ENCODE results near the gene UCHL5. TPM values are rescaled to one million over a fixed set of nuclear protein-coding genes. Genes with fewer than 3 reads are reported as not detected.
A peak's percentile ranks its signal among the peaks of the same experiment; 100 is the strongest.

UCHL5 gene
- total RNA-seq, 4 donors from 2014 or later = 13.7 to 35.0 (median 26.0) TPM

GRCh38 chr1:193066606-193067005, 7.4 kb upstream of the UCHL5 start:
- H3K36me3 ChIP-seq = no peaks in the 10 kb centered on the region
- peaks cover 0 to 34% (median 2%) of the 10 kb centered on the region in 4 donors for H3K4me1 ChIP-seq
- no peak overlapping the region for H3K4me3 ChIP-seq
- TF ChIP-seq CTCF (IDR thresholded peaks at IDR 0.05) (no peak), POLR2AphosphoS5 (IDR thresholded peaks at IDR 0.05) (no peak), EP300 (IDR thresholded peaks at IDR 0.05; ENCODE audit: low read depth) (no peak), POLR2A (IDR thresholded peaks at IDR 0.05) (no peak)
- H3K27ac ChIP-seq = peak overlapping the region in 1 of 4 donors; percentile 2
- no peaks in the 10 kb centered on the region for H3K9me3 ChIP-seq
- in situ Hi-C loops (cut with MboI; ENCODE audit: low pct_ligation_motif_present in 1 of 4, low pct_unique_long_range_greater_than_20kb in 1 of 4, low sequenced_read_pairs in 3 of 4) (loop anchor here in 1 of 4 donors (10.0 kb wide), 1 partner anchor 58 kb away; the partner anchor contains the start of gene CDC73), intact Hi-C loops (cut with DNase I; ENCODE audit: low total_unique reads) (no loop called here)
- H3K27me3 ChIP-seq = no peaks in the 10 kb centered on the region
- DNase-seq = no peak
- WGBS, 2 donors (ENCODE audit: low coverage in 1 of 2) = 50 to 51% methylated on average over 4 of the region's 4 CpGs

DNA sequence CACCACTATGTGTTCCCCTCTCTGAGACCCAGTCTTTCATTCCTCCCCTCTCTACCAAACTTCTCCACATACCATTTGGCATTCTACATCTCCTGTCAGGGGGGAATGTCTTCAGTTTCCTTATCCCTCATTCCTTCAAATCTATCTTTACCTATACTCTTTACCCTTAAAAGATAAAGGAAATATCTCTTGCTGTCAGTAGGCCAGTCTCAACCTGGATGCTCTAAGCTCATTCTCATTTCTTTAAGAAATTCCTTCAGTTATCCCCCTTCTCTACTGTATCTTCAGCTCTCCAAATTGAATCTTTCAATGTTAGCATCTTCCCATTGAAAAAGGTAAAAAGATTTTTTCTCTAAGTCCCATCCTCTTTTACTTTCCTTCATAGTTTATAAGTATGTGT, 6.8 kb upstream of the UCHL5 start:
- no peak for DNase-seq
- Histone ChIP-seq H3K4me1 (peaks cover 0 to 40% (median 9%) of the 10 kb centered on the region in 4 donors), H3K36me3 (no peaks in the 10 kb centered on the region), H3K4me3 (no peak overlapping the region), H3K9me3 (no peaks in the 10 kb centered on the region), H3K27ac (no peak overlapping the region), H3K27me3 (no peaks in the 10 kb centered on the region)
- in situ Hi-C loops (cut with MboI; ENCODE audit: low pct_ligation_motif_present in 1 of 4, low pct_unique_long_range_greater_than_20kb in 1 of 4, low sequenced_read_pairs in 3 of 4) (loop anchor here in 1 of 4 donors (10.0 kb wide), 1 partner anchor 59 kb away; the partner anchor contains the start of gene CDC73), intact Hi-C loops (cut with DNase I; ENCODE audit: low total_unique reads) (no loop called here)
- TF ChIP-seq POLR2AphosphoS5 (IDR thresholded peaks at IDR 0.05) (no peak), POLR2A (IDR thresholded peaks at IDR 0.05) (no peak), CTCF (IDR thresholded peaks at IDR 0.05) (no peak), EP300 (IDR thresholded peaks at IDR 0.05; ENCODE audit: low read depth) (no peak)

DNA sequence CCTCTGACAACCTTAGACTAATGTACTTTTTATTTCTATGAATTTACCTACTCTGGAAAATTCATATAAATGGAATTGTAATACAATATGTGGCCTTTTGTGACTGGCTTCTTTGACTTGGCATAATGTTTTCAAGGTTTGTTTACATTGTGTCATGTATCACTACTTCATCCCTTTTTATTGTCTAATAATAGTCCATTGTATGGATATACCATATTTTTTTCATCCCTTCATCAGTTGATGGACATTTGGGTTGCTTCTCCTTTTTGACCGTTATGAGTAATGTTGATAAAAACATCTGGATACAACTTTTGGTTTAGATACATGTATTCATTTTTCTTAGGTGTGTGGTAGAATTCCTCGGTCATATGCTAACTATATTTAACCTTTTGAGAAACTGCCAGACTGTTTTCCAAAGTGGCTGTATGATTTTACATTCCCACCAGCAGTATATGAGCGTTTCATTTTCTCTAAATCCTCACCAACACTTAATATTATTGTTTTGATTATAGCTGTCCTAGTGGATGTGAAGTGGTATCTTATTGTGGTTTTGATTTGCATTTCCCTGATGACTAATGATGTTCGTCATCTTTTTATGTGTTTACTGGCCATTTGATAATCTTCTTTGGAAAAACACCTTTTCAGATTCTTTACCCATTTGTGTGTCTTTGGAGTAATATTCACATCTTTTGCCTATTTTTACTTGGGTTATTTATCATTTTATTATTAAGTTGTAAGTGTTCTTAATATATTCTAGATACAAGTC, 3.7 kb upstream of the UCHL5 start:
- no peak for TF ChIP-seq POLR2AphosphoS5 (IDR thresholded peaks at IDR 0.05)
- TF ChIP-seq EP300 (IDR thresholded peaks at IDR 0.05; ENCODE audit: low read depth) = no peak
- no peak for TF ChIP-seq CTCF (IDR thresholded peaks at IDR 0.05)
- TF ChIP-seq POLR2A (IDR thresholded peaks at IDR 0.05) = no peak
- Histone ChIP-seq H3K36me3 (no peaks in the 10 kb centered on the region), H3K9me3 (no peaks in the 10 kb centered on the region), H3K4me3 (no peak overlapping the region), H3K4me1 (peaks cover 3 to 44% (median 22%) of the 10 kb centered on the region in 4 donors), H3K27ac (no peak overlapping the region), H3K27me3 (no peaks in the 10 kb centered on the region)
- no peak for DNase-seq
- 78 to 88% methylated on average over 3 to 4 of the region's 4 CpGs for WGBS, 2 donors (ENCODE audit: low coverage in 1 of 2)
- in situ Hi-C loops (cut with MboI; ENCODE audit: low pct_ligation_motif_present in 1 of 4, low pct_unique_long_range_greater_than_20kb in 1 of 4, low sequenced_read_pairs in 3 of 4) (loop anchor here in 1 of 4 donors (10.0 kb wide), 1 partner anchor 62 kb away; the partner anchor contains the start of gene CDC73), intact Hi-C loops (cut with DNase I; ENCODE audit: low total_unique reads) (loop anchor here (5.0 kb wide), 1 partner anchor 44 kb away; the partner anchor contains the start of gene GLRX2)

GRCh38 chr1:193060938-193061337, 1.8 kb upstream of the UCHL5 start:
- H3K36me3 ChIP-seq = no peaks in the 10 kb centered on the region
- TF ChIP-seq EP300 (IDR thresholded peaks at IDR 0.05; ENCODE audit: low read depth) = no peak
- no peak for TF ChIP-seq CTCF (IDR thresholded peaks at IDR 0.05)
- no peak for TF ChIP-seq POLR2AphosphoS5 (IDR thresholded peaks at IDR 0.05)
- no peak for TF ChIP-seq POLR2A (IDR thresholded peaks at IDR 0.05)
- H3K4me3 ChIP-seq = peak overlapping the region in 1 of 4 donors; percentile 91
- intact Hi-C loops (cut with DNase I; ENCODE audit: low total_unique reads) = loop anchor here (5.0 kb wide), 1 partner anchor 46 kb away; the partner anchor contains the start of gene GLRX2
- H3K27me3 ChIP-seq = no peaks in the 10 kb centered on the region
- no peaks in the 10 kb centered on the region for H3K9me3 ChIP-seq
- DNase-seq = no peak
- WGBS, 2 donors (ENCODE audit: low coverage in 1 of 2) = 6 to 18% methylated on average over 2 of the region's 2 CpGs
- H3K27ac ChIP-seq = peak overlapping the region; percentile 96 to 98 (median 96)
- peaks cover 8 to 43% (median 23%) of the 10 kb centered on the region in 4 donors for H3K4me1 ChIP-seq
- in situ Hi-C loops (cut with MboI; ENCODE audit: low pct_ligation_motif_present in 1 of 4, low pct_unique_long_range_greater_than_20kb in 1 of 4, low sequenced_read_pairs in 3 of 4) = loop anchor here in 1 of 4 donors (10.0 kb wide), 1 partner anchor 64 kb away; the partner anchor contains the start of gene CDC73
